Erythroblast (primary cell): ENCODE data around the gene TTLL3.

ENCODE experiments used
- GATA1 ChIP-seq: IDR thresholded peaks from 2 replicates; pipeline ENCODE4 v1.6.1; 2011; ENCODE audit warnings: low read depth, mild to moderate bottlenecking, control low read depth, low read length, moderate library complexity
- POLR2A ChIP-seq: IDR thresholded peaks from 2 replicates; pipeline ENCODE4 v1.6.1; 2011; ENCODE audit warnings: mild to moderate bottlenecking, low read length

GRCh38 chr3:9793161-9793781 lies 16.8 kb upstream of the TTLL3 start:
- TF ChIP-seq POLR2A, result peak; percentile 56
- no peak for TF ChIP-seq GATA1
